Esophagus squamous epithelium (tissue), 5 donors: ENCODE measurements around the gene P2RY14. TPM values are rescaled to one million over a fixed set of nuclear protein-coding genes. Genes with fewer than 3 reads are reported as not detected.

Source experiments
- DNase-seq: peaks from one replicate; lab custom pipeline; 2025; lab: John Stamatoyannopoulos, UW
- H3K27ac ChIP-seq, 4 donors: fragments of 200-600 bp; sonication (generic); one replicate each; pipeline ENCODE4 v1.5.1; 2016 to 2019; ENCODE audit warnings: mild to moderate bottlenecking in 1 of 4
- H3K27me3 ChIP-seq, 4 donors: fragments of 200-600 bp; sonication (generic); 1 replicate in 3 of 4; 2 replicates in 1 of 4; pipeline versions ENCODE4 v1.5.1 to v1.6.0; 2017 to 2021; ENCODE audit warnings: antibody characterized with exemption in 1 of 4
- H3K36me3 ChIP-seq, 3 donors: fragments of 200-600 bp; sonication (generic); one replicate each; pipeline ENCODE4 v1.5.1; 2016 to 2019
- H3K4me1 ChIP-seq, 3 donors: fragments of 200-600 bp; sonication (generic); one replicate each; pipeline ENCODE4 v1.5.1; 2017 to 2019
- H3K4me3 ChIP-seq, 4 donors: fragments of 200-600 bp; sonication (generic); 1 replicate in 3 of 4; 2 replicates in 1 of 4; pipeline ENCODE4 v1.5.1; 2016 to 2019; ENCODE audit warnings: mild to moderate bottlenecking in 2 of 4, moderate library complexity in 1 of 4
- H3K9me3 ChIP-seq, 3 donors: fragments of 200-600 bp; sonication (generic); one replicate each; pipeline ENCODE4 v1.5.1; 2016 to 2019
- POLR2A ChIP-seq, 4 donors: fragments of 450-650 bp; IDR thresholded peaks; one replicate each; pipeline ENCODE4 v1.6.1; 2017; ENCODE audit warnings: antibody characterized with exemption in 4 of 4, mild to moderate bottlenecking in 4 of 4, moderate library complexity in 3 of 4
- WGBS, 2 donors: methylation state at CpG; one replicate each; pipeline ENCODE4 v1.1.5; 2018; 5-methylcytosine and 5-hydroxymethylcytosine counted together
- intact Hi-C: fragments of 100-400 bp; cut with DNase I; formaldehyde crosslinking; loops from one replicate; pipeline ENCODE4 v1.15.0; 2022
- total RNA-seq, 4 donors: library from RNA; depleted of rRNA; stranded (reverse); fragments of >200 nt; gene quantifications; one replicate each; pipeline ENCODE4 v1.1.0, GENCODE V29; 2016
- TF ChIP-seq, protein P1 (sequence below), 6 experiments: fragments of 450-650 bp in 4 of 6; fragments of 200-600 bp in 2 of 6; sonication (generic) in 2 of 6; IDR thresholded peaks; one replicate each; pipeline ENCODE4 v1.5.1; 2016 to 2019; ENCODE audit warnings: antibody characterized with exemption in 6 of 6, mild to moderate bottlenecking in 4 of 6, moderate library complexity in 4 of 6
- donor health status: DM: yes; HTN: yes; CAD: no.

P2RY14 gene
- total RNA-seq, 4 donors from 2014 or later, result 0.19 to 15.4 (median 3.2) TPM

GRCh38 chr3:151192545-151192944, 85.8 kb downstream of the P2RY14 start:
- intact Hi-C loops, result no loop called here
- H3K27ac ChIP-seq, result no peak overlapping the region
- 88 to 90% methylated on average over 6 of the region's 6 CpGs for WGBS, 2 donors
- no peaks in the 10 kb centered on the region for H3K4me1 ChIP-seq
- H3K36me3 ChIP-seq, result no peaks in the 10 kb centered on the region
- DNase-seq, result no peak
- TF ChIP-seq POLR2A (IDR thresholded peaks at IDR 0.05), result no peak
- TF ChIP-seq, protein P1, sequence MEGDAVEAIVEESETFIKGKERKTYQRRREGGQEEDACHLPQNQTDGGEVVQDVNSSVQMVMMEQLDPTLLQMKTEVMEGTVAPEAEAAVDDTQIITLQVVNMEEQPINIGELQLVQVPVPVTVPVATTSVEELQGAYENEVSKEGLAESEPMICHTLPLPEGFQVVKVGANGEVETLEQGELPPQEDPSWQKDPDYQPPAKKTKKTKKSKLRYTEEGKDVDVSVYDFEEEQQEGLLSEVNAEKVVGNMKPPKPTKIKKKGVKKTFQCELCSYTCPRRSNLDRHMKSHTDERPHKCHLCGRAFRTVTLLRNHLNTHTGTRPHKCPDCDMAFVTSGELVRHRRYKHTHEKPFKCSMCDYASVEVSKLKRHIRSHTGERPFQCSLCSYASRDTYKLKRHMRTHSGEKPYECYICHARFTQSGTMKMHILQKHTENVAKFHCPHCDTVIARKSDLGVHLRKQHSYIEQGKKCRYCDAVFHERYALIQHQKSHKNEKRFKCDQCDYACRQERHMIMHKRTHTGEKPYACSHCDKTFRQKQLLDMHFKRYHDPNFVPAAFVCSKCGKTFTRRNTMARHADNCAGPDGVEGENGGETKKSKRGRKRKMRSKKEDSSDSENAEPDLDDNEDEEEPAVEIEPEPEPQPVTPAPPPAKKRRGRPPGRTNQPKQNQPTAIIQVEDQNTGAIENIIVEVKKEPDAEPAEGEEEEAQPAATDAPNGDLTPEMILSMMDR (IDR thresholded peaks at IDR 0.05), result no peak
- H3K4me3 ChIP-seq, result no peak overlapping the region
- no peaks in the 10 kb centered on the region for H3K27me3 ChIP-seq
- no peaks in the 10 kb centered on the region for H3K9me3 ChIP-seq

GRCh38 chr3:151191095-151191494, 87.2 kb downstream of the P2RY14 start:
- Histone ChIP-seq H3K4me1 (no peaks in the 10 kb centered on the region), H3K9me3 (no peaks in the 10 kb centered on the region), H3K27ac (no peak overlapping the region), H3K4me3 (no peak overlapping the region), H3K27me3 (no peaks in the 10 kb centered on the region), H3K36me3 (no peaks in the 10 kb centered on the region)
- whole genome bisulfite sequencing, 2 donors, result 71 to 79% methylated on average over 1 of the region's 1 CpG
- no peak for TF ChIP-seq POLR2A (IDR thresholded peaks at IDR 0.05)
- TF ChIP-seq, protein P1 (IDR thresholded peaks at IDR 0.05), result no peak
- DNase-seq, result no peak
- intact Hi-C loops, result no loop called here

DNA sequence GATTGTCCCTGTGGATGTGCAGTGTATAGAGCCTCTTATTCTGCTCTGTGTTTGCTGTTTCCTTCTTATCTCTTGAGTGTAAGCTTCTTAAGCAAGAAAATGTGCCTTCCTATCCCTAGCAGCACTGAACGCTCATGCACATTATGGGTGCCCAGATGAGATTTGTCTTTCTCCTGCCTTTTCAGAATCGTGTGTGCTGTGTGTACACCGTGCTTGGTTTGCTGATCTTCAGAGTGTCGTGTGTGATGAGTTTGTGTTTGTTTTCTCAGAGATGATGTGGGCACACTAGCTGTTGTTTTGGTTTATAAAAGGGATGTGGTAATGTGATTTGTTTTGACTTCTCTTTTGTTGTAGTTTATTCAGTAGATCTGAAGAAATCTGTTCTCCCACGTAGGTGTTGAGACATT, 95.1 kb downstream of the P2RY14 start:
- Histone ChIP-seq H3K9me3 (no peaks in the 10 kb centered on the region), H3K27ac (no peak overlapping the region), H3K4me1 (no peaks in the 10 kb centered on the region), H3K27me3 (no peaks in the 10 kb centered on the region), H3K4me3 (no peak overlapping the region), H3K36me3 (no peaks in the 10 kb centered on the region)
- no peak for DNase-seq
- TF ChIP-seq POLR2A (IDR thresholded peaks at IDR 0.05), result peak in 1 of 4 donors; percentile 35
- TF ChIP-seq, protein P1 (IDR thresholded peaks at IDR 0.05), result no peak
- WGBS, 2 donors, result 60 to 66% methylated on average over 5 of the region's 5 CpGs
- intact Hi-C loops, result no loop called here

DNA sequence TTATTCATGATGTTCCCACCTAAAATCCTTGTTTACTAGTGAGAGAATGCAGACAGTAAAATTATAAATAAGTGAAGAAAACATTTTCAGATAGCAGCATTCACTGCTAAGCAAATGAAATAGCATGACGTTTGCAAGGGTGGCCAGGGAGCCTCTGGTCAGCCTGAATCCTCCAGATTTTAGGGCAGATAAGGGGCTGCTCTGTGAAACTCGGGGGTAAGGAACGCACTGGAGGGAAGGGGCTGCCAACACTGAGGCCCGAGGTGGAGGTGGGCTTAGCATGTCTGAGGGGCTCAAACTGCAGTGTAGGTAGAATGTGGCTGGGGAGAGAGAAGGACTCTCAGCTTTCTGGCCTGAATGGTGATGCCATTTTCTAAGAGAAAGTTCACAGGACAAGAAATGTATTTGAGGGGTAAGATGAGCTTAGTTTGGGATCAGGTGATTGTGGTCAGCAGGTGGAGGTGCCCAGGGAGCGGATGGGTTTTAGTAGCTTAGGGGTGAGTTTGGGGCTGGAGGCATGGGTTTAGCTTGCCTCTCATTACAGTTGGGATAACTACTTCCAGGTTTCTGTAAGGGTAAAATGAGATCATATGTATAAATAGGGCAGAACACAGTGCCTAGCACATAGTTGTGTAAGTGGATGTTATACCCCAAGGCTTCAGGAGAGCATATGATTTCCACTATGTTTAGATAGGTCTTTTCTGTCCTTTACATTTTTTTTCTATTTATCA, 95.8 kb downstream of the P2RY14 start:
- 68 to 69% methylated on average over 5 of the region's 5 CpGs for WGBS, 2 donors
- no peaks in the 10 kb centered on the region for H3K4me1 ChIP-seq
- no peak for DNase-seq
- H3K9me3 ChIP-seq, result no peaks in the 10 kb centered on the region
- no peak overlapping the region for H3K27ac ChIP-seq
- H3K36me3 ChIP-seq, result no peaks in the 10 kb centered on the region
- intact Hi-C loops, result no loop called here
- TF ChIP-seq POLR2A (IDR thresholded peaks at IDR 0.05), result no peak
- TF ChIP-seq, protein P1 (IDR thresholded peaks at IDR 0.05), result no peak
- no peaks in the 10 kb centered on the region for H3K27me3 ChIP-seq
- no peak overlapping the region for H3K4me3 ChIP-seq

DNA sequence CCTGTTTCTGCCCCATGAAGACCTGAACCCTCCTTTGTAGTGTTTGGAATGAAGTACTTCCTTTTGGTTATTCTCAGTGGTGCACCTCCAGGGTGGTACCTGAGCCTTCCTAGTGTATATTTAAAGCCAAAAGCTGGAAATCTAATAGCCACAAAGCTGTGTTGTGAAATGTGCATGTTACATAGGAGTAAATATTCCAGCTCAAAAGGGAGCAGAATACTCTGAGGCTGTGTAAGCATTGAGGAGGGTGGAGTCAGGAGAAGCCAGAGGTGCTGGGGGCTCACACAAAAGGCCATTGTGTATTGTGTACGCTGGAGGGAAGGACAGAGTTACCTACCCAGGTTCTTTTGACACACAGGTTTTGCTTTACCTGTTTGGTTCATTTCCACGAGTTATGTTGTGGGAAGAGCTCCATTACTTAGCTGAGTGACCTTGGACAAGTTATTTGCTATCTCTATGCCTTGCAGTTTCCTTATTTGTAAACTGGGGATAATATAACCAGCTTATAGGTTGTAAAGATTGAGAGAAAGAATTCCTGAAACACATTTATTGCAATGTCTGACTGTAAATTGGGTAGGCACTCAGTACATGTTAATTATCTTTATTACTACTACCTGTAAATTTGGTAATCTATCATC, 100.0 kb downstream of the P2RY14 start:
- no peak overlapping the region for H3K27ac ChIP-seq
- intact Hi-C loops, result no loop called here
- no peaks in the 10 kb centered on the region for H3K9me3 ChIP-seq
- no peaks in the 10 kb centered on the region for H3K27me3 ChIP-seq
- no peak overlapping the region for H3K4me3 ChIP-seq
- TF ChIP-seq, protein P1 (IDR thresholded peaks at IDR 0.05), result no peak
- TF ChIP-seq POLR2A (IDR thresholded peaks at IDR 0.05), result no peak
- H3K4me1 ChIP-seq, result no peaks in the 10 kb centered on the region
- H3K36me3 ChIP-seq, result no peaks in the 10 kb centered on the region
- 70 to 94% methylated on average over 2 of the region's 2 CpGs for WGBS, 2 donors
- no peak for DNase-seq
